Panc1 (cell line): ENCODE data around the gene OSBPL1A. TPM values are rescaled to one million over a fixed set of nuclear protein-coding genes. Genes with fewer than 3 reads are reported as not detected.

Source experiments
- ATAC-seq: fragments of 200-7000 bp; cut with Tn5 transposase; 2 replicates; pipeline ENCODE4 v1.9.1; 2020; ENCODE audit warnings: mild to moderate bottlenecking, moderate library complexity
- BruUV-seq: library from RNA; stranded (reverse); fragments of 400-500 nt; replicated peaks from 2 replicates; lab custom pipeline; 2021; lab: Mats Ljungman, UMichigan
- CTCF ChIA-PET: fragments of 300-600 bp; sonication (Branson Sonifier 250); formaldehyde crosslinking; loops from one replicate; lab custom pipeline; 2022; ENCODE audit warnings: antibody characterized with exemption; lab: Charles Lee
- POLR2A ChIA-PET: fragments of 300-600 bp; sonication (Branson Sonifier 250); formaldehyde crosslinking; loops from one replicate; lab custom pipeline; 2022; ENCODE audit warnings: antibody characterized with exemption; lab: Charles Lee
- DNase-seq: peaks from one replicate; pipeline ENCODE4 v3.0.0-alpha.2; 2010; ENCODE audit warnings: low read depth, low spot score
- H3K27ac ChIP-seq: 2 replicates; pipeline ENCODE4 v1.5.1; 2011; ENCODE audit warnings: mild to moderate bottlenecking, low read length, inconsistent platforms
- H3K27me3 ChIP-seq: fragments of 200-500 bp; sonication (Bioruptor generic); 2 replicates; pipeline ENCODE4 v1.6.0; 2014; ENCODE audit warnings: low read length, inconsistent platforms; ENCODE audit not compliant: control insufficient read depth, insufficient read depth
- H3K36me3 ChIP-seq: fragments of 200-500 bp; sonication (Bioruptor generic); 2 replicates; pipeline ENCODE4 v1.5.1; 2014; ENCODE audit warnings: inconsistent platforms, mild to moderate bottlenecking, low read length, moderate library complexity; ENCODE audit not compliant: control insufficient read depth, insufficient read depth
- H3K4me1 ChIP-seq: 2 replicates; pipeline ENCODE4 v1.5.1; 2011; ENCODE audit warnings: inconsistent platforms, mild to moderate bottlenecking, low read length, moderate library complexity; ENCODE audit not compliant: control insufficient read depth, insufficient read depth
- H3K4me3 ChIP-seq, 2 experiments: 2 replicates each; pipeline ENCODE4 v1.5.1; 2011 to 2012; ENCODE audit warnings: low read depth in 2 of 2, low read length in 2 of 2, mild to moderate bottlenecking in 2 of 2, inconsistent platforms in 1 of 2, moderate library complexity in 1 of 2
- H3K9me3 ChIP-seq: fragments of 200-500 bp; sonication (Bioruptor generic); 2 replicates; pipeline ENCODE4 v1.5.1; 2014; ENCODE audit warnings: low read depth, mild to moderate bottlenecking, inconsistent platforms, low read length, moderate library complexity; ENCODE audit not compliant: control insufficient read depth, insufficient read depth
- CTCF ChIP-seq: fragments of 450-650 bp; IDR thresholded peaks from 2 replicates; pipeline ENCODE4 v1.5.1; 2017; ENCODE audit warnings: mild to moderate bottlenecking
- POLR2AphosphoS5 ChIP-seq: IDR thresholded peaks from 2 replicates; pipeline ENCODE4 v1.6.1; 2012; ENCODE audit warnings: mild to moderate bottlenecking, low read depth, low read length, moderate library complexity
- REST ChIP-seq, 2 experiments: IDR thresholded peaks; 2 replicates each; pipeline ENCODE4 v1.6.1; 2011 to 2012; ENCODE audit warnings: low read depth in 2 of 2, control low read depth in 1 of 2, low read length in 1 of 2, mild to moderate bottlenecking in 1 of 2, moderate library complexity in 1 of 2; ENCODE audit not compliant: insufficient read depth in 1 of 2
- SIN3A ChIP-seq: IDR thresholded peaks from 2 replicates; pipeline ENCODE4 v1.6.1; 2012; ENCODE audit warnings: low read depth, mild to moderate bottlenecking, low read length, moderate library complexity, borderline replicate concordance; ENCODE audit not compliant: insufficient read depth
- TCF7L2 ChIP-seq: IDR thresholded peaks from 2 replicates; pipeline ENCODE4 v1.6.1; 2011; ENCODE audit warnings: mild to moderate bottlenecking, low read depth, low read length, inconsistent platforms
- in situ Hi-C: cut with HindIII; loops from 2 replicates; pipeline ENCODE4 v1.10.0; 2016; ENCODE audit warnings: low sequenced_read_pairs, low pct_unique_long_range_greater_than_20kb
- intact Hi-C: fragments of 100-400 bp; cut with micrococcal nuclease; formaldehyde crosslinking; loops from one replicate; pipeline ENCODE4 v1.10.0; 2022; ENCODE audit not compliant: unreplicated experiment
- total RNA-seq: library from RNA; stranded (reverse); gene quantifications from one replicate; pipeline ENCODE4 v1.2.1, GENCODE V29; 2021; ENCODE audit not compliant: unreplicated experiment

The OSBPL1A gene
- total RNA-seq, 1 experiment from 2014 or later, result 50.5 TPM

GRCh38 chr18:24234330-24234729 is 163.3 kb downstream of the OSBPL1A start:
- no peak for ATAC-seq
- H3K4me1 ChIP-seq, result peaks cover 6% of the 10 kb centered on the region; the same call in 1 of the 2 replicates
- H3K4me3 ChIP-seq, result no peak overlapping the region
- DNase-seq, result no peak
- H3K27me3 ChIP-seq, result no peaks in the 10 kb centered on the region
- TF ChIP-seq TCF7L2 (no peak), SIN3A (no peak), CTCF (no peak), REST (IDR thresholded peaks at IDR 0.05; ENCODE audit: insufficient read depth in 1 of 2, low read depth in 2 of 2, low read length in 1 of 2) (no peak), POLR2AphosphoS5 (no peak)
- ChIA-PET POLR2A (no interaction called here), CTCF (interaction anchor here (0.7 kb wide), 1 partner anchor 18 kb away, joined by 4 read pairs; no protein-coding TSS in a partner anchor)
- intact Hi-C loops, result loop anchor here (5.0 kb wide), 1 partner anchor 193 kb away; the partner anchor contains the start of gene IMPACT
- no peak overlapping the region for H3K27ac ChIP-seq
- in situ Hi-C loops, result no loop called here
- no peaks in the 10 kb centered on the region for H3K9me3 ChIP-seq
- no peaks in the 10 kb centered on the region for H3K36me3 ChIP-seq
- BruUV-seq, result no TSS peak

GRCh38 chr18:24232800-24233199 is 164.8 kb downstream of the OSBPL1A start:
- H3K27me3 ChIP-seq, result no peaks in the 10 kb centered on the region
- ChIA-PET POLR2A (no interaction called here), CTCF (no interaction called here)
- ATAC-seq, result no peak
- DNase-seq, result no peak
- no TSS peak for BruUV-seq
- no peaks in the 10 kb centered on the region for H3K36me3 ChIP-seq
- peaks cover 6% of the 10 kb centered on the region; the same call in 1 of the 2 replicates for H3K4me1 ChIP-seq
- in situ Hi-C loops (no loop called here), intact Hi-C loops (loop anchor here (5.0 kb wide), 1 partner anchor 195 kb away; the partner anchor contains the start of gene IMPACT)
- TF ChIP-seq REST (IDR thresholded peaks at IDR 0.05; ENCODE audit: insufficient read depth in 1 of 2, low read depth in 2 of 2, low read length in 1 of 2), result no peak
- no peak for TF ChIP-seq TCF7L2
- TF ChIP-seq SIN3A, result no peak
- TF ChIP-seq CTCF, result no peak
- TF ChIP-seq POLR2AphosphoS5, result no peak
- no peaks in the 10 kb centered on the region for H3K9me3 ChIP-seq
- no peak overlapping the region for H3K4me3 ChIP-seq
- no peak overlapping the region for H3K27ac ChIP-seq
